ENCODE results near the gene TMEFF1.

The TMEFF1 gene

GRCh38 chr9:100448266-100448665 is 24.7 kb upstream of the TMEFF1 start:
- DNase-seq (ENCODE audit: low read depth), result no peak

GRCh38 chr9:100449420-100449819 is 23.5 kb upstream of the TMEFF1 start:
- DNase-seq (ENCODE audit: low read depth), result no peak

- no peak for DNase-seq (ENCODE audit: low read depth)
Measured at GRCh38 chr9:100452894-100453293, 20.1 kb upstream of the TMEFF1 start.

- DNase-seq (ENCODE audit: low read depth), result no peak
Measured at GRCh38 chr9:100455470-100455869, 17.5 kb upstream of the TMEFF1 start.

- DNase-seq (ENCODE audit: low read depth), result no peak
Measured at GRCh38 chr9:100457517-100457916, 15.4 kb upstream of the TMEFF1 start.

- no peak for DNase-seq (ENCODE audit: low read depth)
Measured at GRCh38 chr9:100459963-100460362, 13.0 kb upstream of the TMEFF1 start.

GRCh38 chr9:100465274-100465673 is 7.7 kb upstream of the TMEFF1 start:
- no peak for DNase-seq (ENCODE audit: low read depth)

GRCh38 chr9:100465761-100466160 is 7.2 kb upstream of the TMEFF1 start:
- no peak for DNase-seq (ENCODE audit: low read depth)

GRCh38 chr9:100466171-100466828 is 6.6 kb upstream of the TMEFF1 start:
- no peak for DNase-seq (ENCODE audit: low read depth)

GRCh38 chr9:100466829-100467221 is 6.1 kb upstream of the TMEFF1 start:
- DNase-seq (ENCODE audit: low read depth), result no peak

- no peak for DNase-seq (ENCODE audit: low read depth)
Measured at GRCh38 chr9:100468041-100468440, 4.9 kb upstream of the TMEFF1 start.

GRCh38 chr9:100472268-100472667 is 681 bp upstream of the TMEFF1 start:
- DNase-seq (ENCODE audit: low read depth), result no peak

GRCh38 chr9:100473276-100474081 is 530 bp downstream of the TMEFF1 start:
- no peak for DNase-seq (ENCODE audit: low read depth)

GRCh38 chr9:100474082-100474923 is 1.4 kb downstream of the TMEFF1 start:
- no peak for DNase-seq (ENCODE audit: low read depth)

GRCh38 chr9:100474924-100475276 is 2.0 kb downstream of the TMEFF1 start:
- no peak for DNase-seq (ENCODE audit: low read depth)

GRCh38 chr9:100477241-100477640 is 4.3 kb downstream of the TMEFF1 start:
- DNase-seq (ENCODE audit: low read depth), result no peak

- DNase-seq (ENCODE audit: low read depth), result no peak
Measured at GRCh38 chr9:100478192-100478591, 5.2 kb downstream of the TMEFF1 start.

- DNase-seq (ENCODE audit: low read depth), result no peak
Measured at GRCh38 chr9:100479820-100480219, 6.9 kb downstream of the TMEFF1 start.

GRCh38 chr9:100485196-100485595 is 12.2 kb downstream of the TMEFF1 start:
- DNase-seq (ENCODE audit: low read depth), result no peak

GRCh38 chr9:100486479-100487176 is 13.7 kb downstream of the TMEFF1 start:
- DNase-seq (ENCODE audit: low read depth), result no peak

- DNase-seq (ENCODE audit: low read depth), result no peak
Measured at GRCh38 chr9:100488177-100488576, 15.2 kb downstream of the TMEFF1 start.

GRCh38 chr9:100489836-100490235 is 16.9 kb downstream of the TMEFF1 start:
- no peak for DNase-seq (ENCODE audit: low read depth)
